NCI-H69 (cell line): ENCODE data around the gene OR2M4.
"Not testable (repeated sequence)": the region's sequence is repeated elsewhere in the genome, so short reads cannot be mapped to it uniquely, and the experiment has no call there.

Experiments used
- DNase-seq: peaks from one replicate; lab custom pipeline; 2025; lab: John Stamatoyannopoulos, UW

The OR2M4 gene, protein sequence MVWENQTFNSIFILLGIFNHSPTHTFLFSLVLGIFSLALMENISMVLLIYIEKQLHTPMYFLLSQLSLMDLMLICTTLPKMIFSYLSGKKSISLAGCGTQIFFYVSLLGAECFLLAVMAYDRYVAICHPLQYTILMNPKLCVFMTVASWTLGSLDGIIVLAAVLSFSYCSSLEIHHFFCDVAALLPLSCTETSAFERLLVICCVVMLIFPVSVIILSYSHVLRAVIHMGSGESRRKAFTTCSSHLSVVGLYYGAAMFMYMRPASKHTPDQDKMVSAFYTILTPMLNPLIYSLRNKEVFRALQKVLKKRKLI

GRCh38 chr1:248231117-248231516, at the start of gene OR2M4:
TSS of gene OR2M4 (plus strand) at chr1:248231417. CDS start at chr1:248238929, 7,512 bp downstream.
- DNase-seq = no peak

- DNase-seq = no peak
Measured at GRCh38 chr1:248183996-248184395, 47.2 kb upstream of the OR2M4 start.

- peak; percentile 26 for DNase-seq
Measured at GRCh38 chr1:248187363-248187762, 43.9 kb upstream of the OR2M4 start.

- DNase-seq = no peak
Measured at GRCh38 chr1:248189026-248189425, 42.2 kb upstream of the OR2M4 start.

DNA sequence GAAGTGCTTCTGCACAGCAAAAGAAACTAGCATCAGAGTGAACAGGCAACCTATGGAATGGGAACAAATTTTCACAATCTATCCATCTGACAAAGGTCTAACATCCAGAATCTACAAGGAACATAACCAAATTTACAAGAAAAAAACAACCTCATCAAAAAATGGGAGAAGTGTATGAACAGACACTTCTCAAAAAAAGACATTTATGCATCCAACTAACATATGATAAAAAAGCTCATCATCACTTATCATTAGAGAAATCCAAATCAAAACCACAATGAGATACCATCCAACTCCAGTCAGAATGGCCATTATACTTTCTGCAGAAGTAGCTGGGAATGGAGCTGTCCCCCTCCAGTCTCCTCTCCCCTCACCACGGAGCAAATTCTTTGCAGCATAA, 37.1 kb upstream of the OR2M4 start:
- no peak for DNase-seq

- DNase-seq = no peak
Measured at GRCh38 chr1:248196965-248197364, 34.3 kb upstream of the OR2M4 start, which contains the start of gene OR2M3. TSS of gene OR2M3 (plus strand) at chr1:248197265. CDS start at chr1:248203068, 5,803 bp downstream.

DNA sequence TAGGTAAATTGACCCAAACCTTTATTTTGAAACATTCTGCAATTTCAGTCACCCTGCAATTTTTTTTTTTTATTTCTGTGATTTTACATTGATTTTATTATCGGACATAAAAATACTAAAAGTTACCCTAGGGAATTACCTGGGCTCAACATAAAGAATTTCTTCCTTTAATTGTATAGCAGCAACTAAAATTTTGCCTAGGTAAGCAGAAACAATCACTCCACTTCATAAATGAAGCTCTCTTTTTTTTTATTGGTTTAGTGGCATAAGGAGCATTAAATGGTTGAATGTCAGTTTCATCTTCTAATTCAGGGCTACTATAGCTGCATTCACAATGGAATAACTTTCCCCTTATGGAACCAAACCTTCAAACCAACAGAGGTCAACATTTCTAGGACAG, 15.3 kb upstream of the OR2M4 start:
- DNase-seq = no peak

- no peak for DNase-seq
Measured at GRCh38 chr1:248225537-248225936, 5.7 kb upstream of the OR2M4 start.

DNA sequence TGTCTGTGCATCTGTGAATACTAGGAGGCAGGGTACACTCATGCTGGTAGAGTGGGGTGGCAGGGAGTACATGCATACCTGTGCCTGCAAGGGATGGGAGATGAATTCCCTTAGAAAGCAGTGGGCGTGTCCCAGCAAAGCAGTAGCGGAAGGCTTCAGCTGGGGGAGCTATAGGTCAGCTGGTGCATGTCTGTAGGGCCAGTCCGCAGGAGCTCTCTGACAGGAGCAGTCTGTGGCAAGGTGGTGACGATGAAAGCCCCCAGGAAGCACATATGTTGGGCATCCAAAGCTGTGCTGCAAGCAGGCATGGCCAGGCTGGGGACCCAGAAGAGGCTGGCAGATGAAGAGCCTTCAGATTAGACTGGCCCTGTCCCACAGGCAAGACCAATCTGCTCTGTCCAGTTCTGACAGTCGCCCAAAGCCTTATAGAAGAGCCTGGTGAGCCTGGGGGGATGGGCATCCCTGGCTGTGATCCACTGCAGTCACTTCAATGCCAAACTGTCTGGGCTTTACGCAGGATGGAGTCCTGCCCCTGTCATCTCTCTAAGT, 1.8 kb upstream of the OR2M4 start:
- DNase-seq = no peak

- DNase-seq = no peak
Measured at GRCh38 chr1:248239478-248239877, 8.3 kb downstream of the OR2M4 start.

- peak; percentile 43 for DNase-seq
Measured at GRCh38 chr1:248243204-248243603, 12.0 kb downstream of the OR2M4 start.

DNA sequence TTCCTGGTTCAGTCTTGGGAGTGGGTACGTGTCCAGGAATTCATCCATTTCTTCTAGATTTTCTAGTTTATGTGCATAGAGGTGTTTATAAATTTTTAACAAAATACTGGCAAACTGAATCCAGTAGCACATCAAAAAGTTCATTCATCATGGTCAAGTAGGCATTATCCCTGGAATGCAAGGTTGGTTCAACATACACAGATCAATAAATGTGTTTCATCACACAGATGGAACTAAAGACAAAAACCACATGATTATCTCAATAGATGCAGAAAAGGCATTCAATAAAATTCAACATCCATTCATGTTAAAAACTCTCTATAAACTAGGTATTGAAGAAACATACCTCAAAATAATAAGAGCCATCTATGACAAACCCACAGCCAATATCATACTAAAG, 28.1 kb downstream of the OR2M4 start:
- DNase-seq = not testable (repeated sequence)

DNA sequence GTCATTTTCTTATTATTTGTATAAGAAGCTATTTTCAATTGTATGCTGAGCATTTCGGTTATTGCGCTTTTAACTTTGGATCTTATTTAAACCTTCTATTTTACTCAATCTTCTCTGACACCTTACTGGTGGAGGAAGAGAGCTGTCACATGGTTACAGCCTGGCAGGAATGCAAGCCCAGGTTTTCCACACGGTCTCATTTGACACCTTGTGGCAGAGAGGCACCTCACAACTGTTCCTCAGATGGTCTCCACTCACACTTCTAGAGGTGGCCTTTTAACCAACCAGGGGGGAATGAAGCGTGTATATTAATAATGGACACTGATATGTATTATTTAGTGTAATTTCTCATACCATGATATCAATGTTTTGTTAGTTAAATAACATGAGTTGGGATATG, 37.0 kb downstream of the OR2M4 start:
- DNase-seq = no peak

DNA sequence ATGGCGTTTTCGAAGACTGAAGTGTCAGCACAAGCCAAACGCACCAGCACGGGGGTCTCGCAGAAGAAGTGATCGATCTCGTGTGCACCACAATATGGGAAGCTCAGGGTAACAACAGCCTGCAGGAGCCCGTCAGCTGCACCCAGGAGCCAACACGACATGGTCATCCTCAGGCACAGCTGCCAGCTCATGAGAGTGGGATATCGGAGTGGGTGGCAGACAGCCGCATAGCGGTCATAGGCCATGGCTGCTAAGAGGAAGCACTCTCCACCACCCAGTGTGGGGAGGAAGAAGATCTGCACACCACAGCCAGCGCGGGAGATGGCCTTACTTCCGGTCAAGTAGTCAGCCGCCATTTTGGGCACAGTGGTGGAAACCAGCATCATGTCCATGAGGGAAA, 42.0 kb downstream of the OR2M4 start:
- DNase-seq = not testable (repeated sequence)

GRCh38 chr1:248277876-248278275, 46.7 kb downstream of the OR2M4 start, which contains the start of gene OR2T33:
TSS of gene OR2T33 (minus strand) at chr1:248277976. CDS start at chr1:248273814, 4,162 bp downstream.
- no peak for DNase-seq

DNA sequence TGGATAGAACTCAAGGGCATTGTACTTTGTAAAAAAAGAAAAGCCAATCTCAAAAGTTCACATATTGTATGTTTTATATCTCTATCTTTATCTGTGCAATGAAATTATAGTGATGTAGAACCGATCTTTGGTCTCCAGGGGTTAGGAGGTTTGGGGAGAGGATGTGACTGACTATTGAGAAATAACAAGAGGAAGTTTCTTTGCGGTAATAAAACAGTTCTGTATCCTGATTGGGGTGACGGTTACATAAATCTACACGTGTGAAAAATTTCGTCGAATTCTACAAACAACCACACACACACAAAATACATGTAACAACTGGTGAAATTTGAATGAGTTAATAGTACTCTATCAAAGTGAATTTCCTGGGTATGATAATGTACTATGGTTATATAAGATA, 57.2 kb downstream of the OR2M4 start:
- no peak for DNase-seq
